CD4-positive, alpha-beta T cell treated with Interleukin-15 for 4 hours (primary cell): ENCODE measurements around the gene PEPD.

ENCODE experiments used
- DNase-seq: peaks from one replicate; pipeline ENCODE4 v3.0.0-alpha.2; 2020; ENCODE audit warnings: low spot score

The PEPD gene

DNA sequence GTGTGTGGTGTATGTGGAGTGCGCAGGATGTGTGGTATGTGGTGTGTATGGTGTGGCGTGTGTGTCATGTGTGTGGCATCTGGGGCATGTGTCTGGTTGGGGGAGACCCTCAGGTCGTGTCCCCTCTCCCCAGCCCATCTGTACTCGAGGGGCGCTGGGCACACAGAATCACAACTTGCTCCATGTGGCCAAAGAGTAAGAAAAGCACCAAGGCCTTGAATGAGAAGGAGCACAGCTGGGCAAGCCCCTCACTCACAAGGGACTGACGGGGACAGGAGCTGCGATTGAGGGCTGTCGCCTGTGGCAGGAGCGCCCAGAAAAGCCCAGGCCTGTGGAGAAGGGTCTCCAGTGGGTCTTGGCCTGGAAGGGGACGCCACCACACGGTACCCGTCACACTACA is 62.8 kb downstream of the PEPD start:
- DNase-seq, result no peak

DNA sequence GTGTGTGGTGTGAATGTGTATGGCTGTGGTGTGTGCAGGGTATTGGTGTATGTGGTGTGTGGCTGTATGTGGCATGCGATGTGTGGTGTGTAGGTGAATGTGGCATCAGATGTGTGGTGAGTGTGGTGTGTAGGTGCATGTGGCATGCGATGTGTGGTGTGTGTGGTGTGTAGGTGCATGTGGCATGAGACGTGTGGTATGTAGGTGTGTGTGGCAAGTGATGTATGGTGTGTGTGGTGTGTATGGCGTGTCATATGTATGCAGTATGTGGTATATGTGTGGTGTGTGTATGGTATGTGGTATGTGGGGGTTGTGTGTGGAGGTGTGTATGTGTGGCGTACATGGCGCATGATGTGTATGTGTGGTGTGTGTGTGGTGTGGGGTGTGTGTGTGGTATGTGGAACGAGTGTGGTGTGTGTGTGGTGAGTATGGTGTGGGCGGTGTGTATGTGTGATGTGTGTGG is 63.4 kb downstream of the PEPD start:
- DNase-seq, result no peak

DNA sequence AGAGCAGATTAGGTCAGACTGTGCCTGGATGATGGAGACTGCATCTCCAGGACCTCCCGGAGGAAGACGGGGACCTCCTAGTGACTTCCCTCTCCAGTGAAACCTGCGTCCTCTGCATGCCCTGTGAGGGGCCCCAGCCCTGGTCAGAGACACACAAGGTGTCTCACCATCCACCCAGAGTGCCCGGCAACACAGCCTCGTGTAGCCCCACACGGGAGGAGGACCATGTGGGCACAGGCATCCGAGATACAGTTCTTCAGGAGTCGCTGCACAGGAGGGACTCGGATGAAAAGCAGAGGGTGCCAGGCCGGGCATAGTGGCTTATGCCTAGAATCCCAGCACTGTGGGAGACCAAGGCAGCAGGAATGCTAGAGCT is 64.8 kb downstream of the PEPD start:
- DNase-seq, result no peak

DNA sequence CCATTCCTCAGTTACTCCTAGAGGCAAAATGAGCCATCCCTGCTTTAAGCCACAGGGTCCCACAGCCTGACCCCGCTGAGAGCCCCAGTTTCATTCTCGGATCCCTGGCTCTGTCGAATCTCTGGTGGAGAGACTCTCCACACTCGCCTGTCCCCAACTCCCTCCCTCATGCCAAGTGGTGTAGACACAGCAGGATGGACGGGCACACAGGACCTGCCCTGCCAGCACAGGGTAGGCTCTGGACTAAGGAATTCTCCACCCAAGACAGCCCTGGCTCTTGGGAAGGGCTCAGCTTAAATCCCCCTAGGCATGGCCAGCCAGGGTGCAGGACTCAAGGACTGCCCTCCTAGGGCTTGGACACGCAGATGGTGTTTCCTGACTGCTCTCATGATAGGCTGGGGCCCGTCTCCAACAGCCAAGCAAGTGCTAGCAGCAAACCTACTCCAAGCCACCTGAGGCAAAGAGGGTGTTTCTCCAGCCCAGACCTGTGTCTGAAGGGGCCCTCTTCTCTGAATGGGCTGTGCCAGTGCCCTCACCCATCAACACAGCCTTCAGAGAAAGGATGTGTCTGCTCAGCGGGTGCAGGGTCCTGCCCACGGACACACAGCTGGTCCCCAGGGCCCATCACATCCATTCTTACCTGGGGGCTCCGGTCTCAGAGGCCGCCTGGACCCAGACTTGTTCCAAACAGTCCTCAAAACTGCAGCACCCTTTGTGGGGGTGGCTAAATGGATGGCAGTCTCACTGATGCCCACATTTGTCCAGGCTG is 65.3 kb downstream of the PEPD start:
- DNase-seq, result no peak

DNA sequence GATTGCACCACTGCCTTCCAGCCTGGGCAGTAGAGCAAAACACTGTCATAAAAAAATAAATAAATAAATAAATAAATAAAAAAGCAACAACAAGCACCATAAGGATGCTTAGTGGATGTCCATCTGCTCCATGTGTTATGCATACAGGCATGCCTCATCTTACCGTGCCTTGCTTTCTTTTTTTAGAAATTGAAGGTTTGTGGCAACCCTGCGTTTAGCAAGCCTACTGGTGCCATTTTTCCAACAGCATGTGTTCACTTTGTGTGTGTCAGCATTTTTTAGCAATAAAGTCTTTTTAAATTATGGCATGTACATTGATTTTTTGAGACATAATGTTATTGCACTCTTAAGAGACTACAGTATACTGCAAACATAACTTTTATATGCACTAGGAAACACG is 68.3 kb downstream of the PEPD start:
- DNase-seq, result no peak

DNA sequence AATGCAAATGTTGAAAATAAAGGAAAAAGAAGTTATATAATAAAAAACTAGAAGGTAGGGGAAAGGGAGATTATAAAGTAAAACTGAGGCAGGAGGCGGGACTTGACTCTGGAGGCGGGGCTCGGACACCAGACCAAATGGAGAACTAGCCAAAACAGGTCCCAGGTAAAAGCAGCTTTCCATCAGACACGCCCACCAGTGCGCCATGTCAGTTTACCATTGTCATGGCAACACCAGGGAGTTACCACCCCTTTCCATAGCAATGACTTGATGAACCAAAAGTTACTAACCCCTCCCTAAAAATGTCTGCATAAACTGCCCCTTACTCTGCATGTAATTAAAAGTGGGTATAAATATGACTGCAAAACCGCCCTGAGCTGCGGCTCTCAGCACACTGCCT is 70.9 kb downstream of the PEPD start:
- no peak for DNase-seq

DNA sequence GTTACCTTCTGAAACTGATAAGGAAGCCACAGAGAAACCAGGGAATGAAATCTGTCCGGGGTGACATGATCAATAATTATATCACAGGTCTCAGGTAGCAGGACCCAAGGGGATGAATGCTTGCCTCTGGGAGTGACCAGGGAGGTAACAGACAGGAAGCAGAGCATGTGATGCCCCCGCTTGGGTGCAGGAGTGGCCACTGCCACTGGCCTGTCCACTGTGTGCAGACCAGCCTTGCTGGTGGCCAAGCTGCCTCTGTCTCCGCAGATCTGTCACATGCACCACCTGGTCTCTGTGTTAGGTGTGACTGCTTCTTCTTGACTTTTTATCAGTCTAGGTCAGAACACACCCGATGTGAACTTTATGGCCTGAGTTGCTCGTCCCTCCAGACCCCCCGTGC is 71.8 kb downstream of the PEPD start:
- no peak for DNase-seq

- DNase-seq, result no peak
Measured at GRCh38 chr19:33448159-33448516, 73.5 kb downstream of the PEPD start.

GRCh38 chr19:33447336-33448158 is 74.0 kb downstream of the PEPD start:
- no peak for DNase-seq

DNA sequence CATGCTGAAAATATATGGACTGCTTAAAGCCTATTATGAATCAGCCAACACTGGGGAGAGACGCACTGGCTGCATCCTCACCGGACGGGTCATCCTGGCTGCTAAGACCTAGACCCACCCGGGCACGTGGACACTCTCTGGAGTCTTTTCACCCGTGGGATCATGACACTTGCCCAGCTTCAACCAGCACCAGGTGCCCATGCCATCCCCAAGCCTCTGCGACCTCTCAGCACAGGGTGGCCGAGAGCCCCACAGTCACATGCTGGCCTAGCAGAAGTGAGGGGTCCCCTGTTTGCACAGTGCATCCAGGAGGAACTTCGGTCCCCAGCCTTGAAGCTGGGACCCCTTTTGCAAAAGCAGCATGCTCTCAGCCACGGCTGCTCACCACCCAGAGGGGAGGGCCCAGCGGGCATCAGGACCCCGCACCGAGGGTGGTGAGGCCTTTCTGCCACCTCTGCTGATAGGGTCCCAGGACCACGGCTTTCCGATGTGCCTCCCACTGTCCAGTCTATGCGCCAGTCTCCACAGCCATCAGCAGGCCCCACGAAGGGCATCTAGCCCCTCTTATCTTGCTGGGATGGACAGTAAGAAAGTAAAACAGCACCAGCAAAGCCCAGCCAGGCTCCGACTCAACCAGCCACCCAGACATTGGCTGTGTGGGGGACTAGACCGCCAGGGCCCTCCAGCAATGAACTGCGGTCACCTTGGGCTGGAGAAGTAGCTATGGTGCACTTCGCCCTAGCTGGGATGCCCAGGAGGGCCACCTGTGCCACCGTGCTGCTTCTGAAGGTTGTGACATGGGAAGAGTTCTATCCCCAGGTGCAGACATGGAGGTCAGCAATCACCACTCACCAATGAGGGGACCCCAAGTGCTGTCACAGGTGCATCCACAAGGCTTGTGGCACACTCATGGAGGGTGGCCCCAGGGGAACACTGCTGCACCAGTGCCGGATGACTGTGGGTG is 75.0 kb downstream of the PEPD start:
- DNase-seq, result no peak

DNA sequence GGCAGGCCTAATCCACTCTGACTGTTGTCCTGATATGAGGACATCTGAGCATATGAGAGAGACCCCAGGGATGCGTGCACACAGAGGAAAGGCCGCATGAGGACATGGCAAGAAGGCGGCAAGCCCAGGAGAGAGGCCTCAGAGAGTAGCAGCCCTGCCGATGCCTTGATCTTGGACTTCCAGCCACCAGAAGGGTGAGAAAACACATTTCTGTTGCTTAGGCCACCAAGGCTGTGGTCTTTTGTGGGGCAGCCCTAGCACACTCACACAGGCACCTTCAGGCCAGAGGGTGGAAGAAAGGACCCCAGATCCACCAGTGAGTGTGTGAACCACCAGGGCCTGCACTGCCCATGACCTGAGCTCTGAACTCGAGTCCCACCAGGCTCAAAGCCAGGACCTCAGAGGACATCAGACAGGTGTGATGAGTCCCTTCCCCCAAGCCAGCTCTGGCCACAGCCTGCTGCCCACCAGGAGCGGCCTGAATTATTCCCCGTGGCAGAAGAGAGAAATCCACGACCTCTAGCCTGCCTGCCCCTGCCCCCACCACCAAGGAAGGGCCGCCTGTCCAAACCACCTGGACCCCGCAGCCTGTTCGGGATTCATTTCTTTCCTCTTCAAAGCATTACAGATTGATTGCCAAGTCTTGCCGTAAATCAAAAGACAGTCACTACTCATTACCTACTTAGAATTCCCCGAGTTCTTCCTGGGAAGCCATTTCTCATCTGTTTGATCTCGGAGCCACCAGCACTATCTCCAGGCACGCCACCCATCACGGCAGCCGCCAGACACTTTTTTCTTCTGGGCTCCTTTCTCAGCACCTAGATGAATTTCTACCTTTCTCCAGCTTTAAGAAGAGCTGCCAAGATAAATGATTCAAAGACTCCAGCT is 75.9 kb downstream of the PEPD start:
- no peak for DNase-seq

DNA sequence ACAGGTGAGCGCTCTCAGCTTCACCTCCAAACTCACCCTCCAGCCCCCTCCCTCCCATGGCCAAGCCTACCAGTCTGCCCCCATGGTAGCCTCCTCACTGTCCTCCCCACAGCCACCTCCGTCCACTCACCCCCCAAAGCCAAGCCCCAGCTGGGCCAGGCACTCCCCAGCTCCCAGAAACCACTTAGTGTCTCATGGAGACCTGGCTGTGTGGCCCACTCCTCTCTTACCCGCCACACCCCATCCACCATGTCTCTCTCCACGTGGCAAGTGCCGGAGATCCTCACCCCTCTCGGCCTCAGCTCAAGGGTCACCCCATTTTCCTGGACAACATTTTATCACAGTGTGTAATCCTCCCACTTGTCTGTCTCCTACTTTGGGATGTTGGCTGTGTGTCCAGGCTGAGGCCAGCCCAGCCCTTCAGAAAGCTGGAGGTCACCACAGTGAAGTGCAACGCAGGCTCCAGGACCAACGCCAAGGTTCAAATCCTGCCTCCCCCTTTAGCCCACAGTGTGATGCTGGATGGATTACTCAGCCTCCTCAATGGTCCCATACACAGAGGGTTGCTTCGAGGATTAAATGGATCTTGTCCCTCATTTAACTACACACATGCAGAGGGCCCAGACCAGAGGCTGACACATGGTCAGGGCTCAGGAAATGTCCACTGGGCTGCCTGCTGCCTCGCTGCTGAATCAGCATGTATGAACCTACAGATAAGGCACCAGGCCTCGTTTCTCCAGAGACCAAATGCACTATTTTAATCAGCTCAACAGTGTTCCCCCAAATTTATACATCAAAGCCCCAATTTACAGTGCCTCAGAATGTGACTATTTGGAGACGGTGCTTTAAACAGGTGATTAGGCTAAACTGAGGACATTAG is 76.8 kb downstream of the PEPD start:
- DNase-seq, result no peak

DNA sequence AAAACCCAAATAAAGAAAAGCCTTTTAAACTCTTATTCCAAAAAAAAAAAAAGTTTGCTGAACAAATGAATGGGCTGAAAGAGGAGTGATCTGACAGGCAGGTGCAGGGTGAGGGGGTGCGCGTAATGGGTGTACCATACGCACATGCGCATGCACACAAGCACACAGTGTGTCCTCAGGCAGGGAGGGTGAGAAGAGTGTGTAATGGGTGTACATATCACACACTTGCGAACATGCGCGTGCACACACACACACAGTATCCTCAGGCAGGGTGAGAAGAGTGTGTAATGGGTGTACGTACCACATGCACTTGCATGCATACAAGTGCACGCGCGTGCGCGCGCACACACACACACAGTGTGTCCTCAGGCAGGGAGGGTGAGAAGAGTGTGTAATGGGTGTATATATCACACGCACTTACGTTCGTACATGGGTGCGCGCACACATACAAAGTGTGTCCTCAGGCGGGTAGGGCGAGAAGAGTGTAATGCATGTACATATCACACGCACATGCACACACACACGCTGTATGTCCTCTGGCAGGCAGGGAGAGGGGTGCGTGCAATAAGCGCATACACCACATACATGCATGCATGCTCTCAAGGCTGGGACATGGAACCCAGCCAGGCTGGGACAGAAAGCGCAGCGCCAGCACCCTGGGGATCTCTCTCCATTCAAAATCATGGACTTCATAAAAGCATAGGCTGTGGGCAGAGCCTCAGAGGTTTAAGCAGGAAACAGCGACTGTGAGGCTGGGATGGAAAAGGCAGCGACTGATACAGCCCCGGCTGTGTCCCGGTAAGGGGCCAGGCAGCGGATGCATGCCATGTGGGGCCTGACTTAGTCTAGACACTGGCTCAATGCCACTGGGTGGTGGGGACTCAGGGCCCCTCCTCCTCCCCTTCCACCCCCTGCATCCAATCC is 77.7 kb downstream of the PEPD start:
- no peak for DNase-seq

- DNase-seq, result no peak
Measured at GRCh38 chr19:33442706-33443105, 78.9 kb downstream of the PEPD start.

DNA sequence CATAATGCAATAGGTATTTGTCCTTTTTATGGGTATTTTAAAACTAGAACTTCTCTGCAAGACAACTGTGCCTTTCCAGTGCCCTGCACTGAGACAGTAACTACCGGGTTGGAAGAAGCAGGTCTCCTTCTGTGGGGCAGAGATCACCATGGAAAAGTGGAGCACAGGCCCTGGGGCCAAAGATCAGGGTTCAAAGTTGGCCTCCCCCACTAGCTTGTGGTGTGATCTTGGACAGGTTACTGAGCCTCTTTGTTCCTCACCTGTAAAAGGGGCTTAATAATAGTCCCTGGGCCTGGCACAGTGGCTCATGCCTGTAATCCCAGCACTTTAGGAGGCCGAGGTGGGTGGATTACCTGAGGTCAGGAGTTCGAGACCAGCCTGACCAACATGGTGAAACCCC is 79.8 kb downstream of the PEPD start:
- no peak for DNase-seq

DNA sequence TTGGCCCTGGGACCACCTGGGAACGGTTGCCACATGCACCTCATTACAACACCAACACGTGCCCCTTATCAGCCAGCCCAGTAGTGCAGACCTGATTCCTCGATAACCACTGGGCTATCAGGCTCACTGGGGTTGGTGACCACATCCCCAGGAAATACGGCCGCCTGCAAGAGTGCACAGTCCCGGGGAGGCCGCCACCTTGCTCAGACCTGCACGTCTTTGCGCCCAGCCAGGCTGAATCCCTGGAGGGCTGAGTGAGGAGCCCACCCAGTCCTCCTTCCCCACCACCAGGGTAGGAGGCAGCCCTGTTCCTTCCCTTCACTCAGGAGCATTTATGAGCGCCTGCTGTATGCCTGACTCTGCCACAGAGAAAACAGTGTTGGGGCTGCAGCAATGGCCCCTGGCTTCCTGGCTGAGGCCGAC is 80.3 kb downstream of the PEPD start:
- no peak for DNase-seq

DNA sequence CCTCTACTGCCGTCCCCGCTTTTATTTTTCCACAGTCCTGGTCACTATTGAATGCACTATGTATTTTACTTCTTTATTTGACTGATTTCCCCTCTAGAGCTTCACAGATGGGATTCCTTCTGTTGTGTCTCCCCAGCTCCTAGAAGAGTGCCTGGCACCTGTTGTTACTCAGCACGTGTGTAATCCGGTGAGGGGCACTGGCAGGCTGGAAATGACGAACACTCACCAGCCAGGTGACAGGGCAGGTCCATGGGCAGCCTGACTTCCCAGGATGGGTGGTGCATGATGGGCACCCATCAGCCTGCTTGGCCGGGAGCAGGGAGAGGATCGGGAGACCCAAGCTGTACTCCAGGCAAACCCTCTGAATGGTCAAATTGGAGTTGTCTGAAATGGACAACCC is 80.9 kb downstream of the PEPD start:
- no peak for DNase-seq

GRCh38 chr19:33440241-33440640 is 81.3 kb downstream of the PEPD start:
- DNase-seq, result no peak
